Spinal cord (tissue), 10 donors: ENCODE results near the gene SLC29A3. TPM values are rescaled to one million over a fixed set of nuclear protein-coding genes. Genes with fewer than 3 reads are reported as not detected.

Source experiments
- DNase-seq, 6 donors: peaks; one replicate each; pipeline versions ENCODE4 v3.0.0 to v3.0.0-alpha.2; 2013 to 2015; ENCODE audit warnings: low spot score in 6 of 6, low read depth in 4 of 6
- H3K27ac ChIP-seq: one replicate; pipeline ENCODE4 v1.5.1; 2013; ENCODE audit warnings: low read depth, low read length, control low read depth
- H3K27me3 ChIP-seq: one replicate; pipeline ENCODE4 v1.6.1; 2013; ENCODE audit warnings: low read length; ENCODE audit not compliant: control insufficient read depth, insufficient read depth
- H3K36me3 ChIP-seq: one replicate; pipeline ENCODE4 v1.6.1; 2013; ENCODE audit warnings: low read length; ENCODE audit not compliant: control insufficient read depth, insufficient read depth
- H3K4me1 ChIP-seq: one replicate; pipeline ENCODE4 v1.6.1; 2013; ENCODE audit warnings: low read length; ENCODE audit not compliant: control insufficient read depth, insufficient read depth
- H3K4me3 ChIP-seq: one replicate; pipeline ENCODE4 v1.5.1; 2013; ENCODE audit warnings: low read depth, low read length, control low read depth
- H3K9me3 ChIP-seq: one replicate; pipeline ENCODE4 v1.6.1; 2013; ENCODE audit warnings: low read length; ENCODE audit not compliant: control insufficient read depth, insufficient read depth
- WGBS: methylation state at CpG from one replicate; pipeline ENCODE4 v1.1.5; 2013; ENCODE audit warnings: missing lambda C conversion rate; ENCODE audit not compliant: insufficient coverage; 5-methylcytosine and 5-hydroxymethylcytosine counted together
- polyA plus RNA-seq, 2 donors: library from polyadenylated mRNA; unstranded; fragments of 120-200 nt; gene quantifications; one replicate each; pipeline ENCODE4 v1.2.1, GENCODE V29; 2013; ENCODE audit not compliant: insufficient read length in 2 of 2
- total RNA-seq, 2 donors: library from RNA; depleted of rRNA in 1 of 2; stranded (reverse); fragments of 120-200 nt in 1 of 2; fragments of >200 nt in 1 of 2; gene quantifications; one replicate each; pipeline versions ENCODE4 v1.2.3 to v1.2.4, GENCODE V29; 2013 to 2014
- donor health status: healthy.

Gene SLC29A3
- total and polyA plus RNA-seq, 4 donors = 2.7 to 9.3 (median 6.1) TPM

DNA sequence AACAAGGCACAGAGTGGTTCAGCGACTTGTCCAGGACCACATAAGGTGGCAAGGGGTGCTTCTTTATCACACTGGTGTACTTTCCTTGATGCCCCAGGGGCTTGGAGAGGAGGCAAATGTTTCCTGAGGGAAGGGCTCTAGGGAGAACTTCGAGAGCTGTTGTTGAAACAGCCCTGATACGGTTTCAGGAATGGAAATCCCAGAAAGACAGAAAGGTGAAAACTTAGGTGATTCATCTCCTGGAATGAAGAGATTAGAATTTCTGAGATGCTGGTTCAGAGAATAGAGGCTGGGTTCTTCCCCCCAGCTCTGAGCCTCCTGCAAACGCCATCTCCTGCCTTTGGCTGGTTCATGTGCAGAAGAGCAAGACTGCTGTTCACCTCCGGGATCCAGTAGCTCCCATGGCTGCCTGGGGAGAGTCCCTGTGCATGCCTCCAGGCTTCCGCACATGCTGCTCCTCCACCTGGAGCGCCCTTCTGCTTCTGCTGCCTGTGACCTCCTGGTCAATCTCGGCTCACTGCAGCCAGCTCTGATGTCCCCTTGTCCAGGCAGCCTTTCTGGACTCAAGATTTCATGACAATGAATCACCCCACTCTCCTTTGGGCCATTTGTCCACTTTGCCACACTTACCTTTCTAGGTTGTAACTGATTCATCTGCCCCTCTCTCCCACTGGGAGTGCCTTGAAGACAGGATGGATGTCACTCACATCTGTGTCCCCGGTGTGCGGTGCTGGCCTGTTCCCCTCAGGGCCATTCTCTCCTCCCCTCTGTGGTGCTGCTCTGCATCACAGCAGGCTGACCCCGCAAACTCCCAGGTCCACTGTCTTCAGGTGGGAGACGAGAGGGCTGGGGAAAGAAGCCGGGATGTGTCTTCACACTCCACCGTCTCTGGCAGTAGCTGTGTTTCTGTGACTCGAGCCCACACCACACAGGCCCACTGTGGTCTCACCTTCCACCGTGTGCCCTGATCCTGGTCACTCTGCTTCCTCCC, 74.0 kb downstream of the SLC29A3 start:
- H3K27me3 ChIP-seq = peaks cover 8% of the 10 kb centered on the region
- no peak overlapping the region for H3K27ac ChIP-seq
- peaks cover 38% of the 10 kb centered on the region for H3K4me1 ChIP-seq
- no peaks in the 10 kb centered on the region for H3K9me3 ChIP-seq
- H3K4me3 ChIP-seq = no peak overlapping the region
- 95% methylated on average over 15 of the region's 16 CpGs for WGBS
- no peaks in the 10 kb centered on the region for H3K36me3 ChIP-seq
- no peak for DNase-seq

GRCh38 chr10:71393841-71394475, 74.9 kb downstream of the SLC29A3 start:
- H3K27ac ChIP-seq = no peak overlapping the region
- no peak overlapping the region for H3K4me3 ChIP-seq
- H3K4me1 ChIP-seq = peaks cover 46% of the 10 kb centered on the region
- WGBS = 93% methylated on average over 7 of the region's 8 CpGs
- H3K27me3 ChIP-seq = peaks cover 17% of the 10 kb centered on the region
- DNase-seq = no peak
- H3K9me3 ChIP-seq = no peaks in the 10 kb centered on the region
- H3K36me3 ChIP-seq = no peaks in the 10 kb centered on the region

DNA sequence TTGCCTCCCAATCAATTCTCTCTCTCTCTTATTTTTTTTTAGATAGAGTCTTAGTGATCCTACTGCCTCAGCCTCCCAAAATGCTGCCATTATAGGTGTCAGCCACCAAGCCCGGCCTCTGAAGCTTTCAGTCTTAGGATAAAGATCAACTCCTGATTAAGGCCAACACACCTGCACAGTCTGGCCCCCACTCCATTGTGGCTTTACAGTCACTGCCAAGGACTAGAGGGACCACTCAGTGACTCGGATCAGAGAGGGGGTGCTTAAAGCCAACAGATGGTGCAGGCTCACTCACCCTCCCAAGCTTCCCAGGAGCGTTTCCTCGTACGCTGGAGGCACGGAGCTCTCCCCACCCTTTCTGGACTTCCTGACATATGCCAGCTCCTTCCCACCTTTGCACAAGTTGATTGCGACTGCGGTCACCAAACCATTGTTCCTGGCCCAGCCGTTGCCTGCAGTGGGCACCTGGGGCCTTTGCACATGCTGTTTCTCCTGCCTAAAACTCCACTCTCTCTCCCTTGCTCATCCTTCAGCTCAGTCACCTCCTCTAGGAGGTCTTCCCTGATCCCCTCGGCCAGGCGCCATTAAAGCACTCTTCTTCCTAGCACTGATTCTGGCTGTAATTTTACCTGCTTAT, 76.0 kb downstream of the SLC29A3 start:
- Histone ChIP-seq H3K36me3 (no peaks in the 10 kb centered on the region), H3K27ac (no peak overlapping the region), H3K9me3 (no peaks in the 10 kb centered on the region), H3K4me3 (no peak overlapping the region), H3K4me1 (peaks cover 42% of the 10 kb centered on the region), H3K27me3 (peaks cover 21% of the 10 kb centered on the region)
- DNase-seq = no peak
- WGBS = 92% methylated on average over 9 of the region's 11 CpGs

DNA sequence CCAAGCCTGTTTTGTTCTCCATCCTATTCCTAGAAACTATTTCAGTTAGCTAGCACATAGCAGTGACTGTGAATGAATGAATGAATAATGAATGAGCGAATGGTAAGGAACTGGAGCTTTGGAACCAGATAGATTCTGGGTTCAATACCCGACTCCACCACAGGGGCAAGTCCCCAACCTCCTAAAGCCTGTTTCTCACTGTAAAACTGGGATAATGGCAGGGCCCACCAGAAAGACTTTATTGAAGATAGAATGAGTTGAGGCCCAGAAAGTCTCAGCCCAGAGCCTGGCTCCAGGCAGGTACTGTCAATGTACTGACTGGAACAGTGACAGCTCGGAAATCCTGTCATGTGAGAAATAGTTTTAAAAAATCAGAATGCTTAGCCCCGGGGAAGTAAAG, 76.6 kb downstream of the SLC29A3 start:
- no peak overlapping the region for H3K27ac ChIP-seq
- WGBS = no CpG with 5 or more reads among the region's 4 CpGs

DNA sequence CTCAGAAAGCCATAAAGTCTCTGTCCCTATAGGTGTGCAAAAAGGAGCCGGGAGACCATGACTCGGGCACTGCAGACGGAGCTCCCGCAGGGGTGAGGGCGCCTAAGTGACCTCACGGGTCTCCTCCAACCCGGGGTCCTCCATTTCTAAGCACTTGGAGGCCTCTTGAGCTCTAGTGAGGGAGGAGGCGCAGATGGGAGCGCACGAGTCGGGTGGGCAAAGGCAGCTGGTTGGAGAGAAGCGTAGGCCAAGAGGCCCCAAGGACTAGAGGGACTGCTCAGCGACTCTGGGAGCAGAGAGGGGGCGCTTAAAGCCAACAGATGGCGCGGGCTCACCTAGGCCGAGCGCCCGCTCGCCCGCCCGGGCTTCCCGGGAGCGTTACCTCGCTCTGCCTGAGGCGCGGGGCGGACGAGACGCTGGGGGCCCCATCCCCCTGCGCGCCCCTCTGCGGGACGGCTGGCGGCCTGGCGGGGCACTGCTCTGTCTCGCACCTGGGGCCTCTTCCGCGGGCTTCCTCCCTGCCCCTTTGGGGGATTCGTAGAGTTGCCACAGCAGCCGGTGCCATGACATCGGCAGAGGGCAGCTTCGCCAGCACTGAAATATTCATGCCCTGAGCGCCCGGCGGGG, 77.1 kb downstream of the SLC29A3 start:
- no peaks in the 10 kb centered on the region for H3K36me3 ChIP-seq
- H3K4me1 ChIP-seq = peaks cover 30% of the 10 kb centered on the region
- WGBS = 12% methylated on average over 43 of the region's 46 CpGs
- H3K4me3 ChIP-seq = peak overlapping the region; percentile 26
- H3K9me3 ChIP-seq = no peaks in the 10 kb centered on the region
- H3K27ac ChIP-seq = no peak overlapping the region
- DNase-seq = peak in 5 of 6 donors; percentile 62 to 94 (median 71)
- H3K27me3 ChIP-seq = peaks cover 22% of the 10 kb centered on the region

More for the DNA sequence above, 76.6 kb downstream of the SLC29A3 start:
- peaks cover 36% of the 10 kb centered on the region for H3K4me1 ChIP-seq
- no peak for DNase-seq
- no peak overlapping the region for H3K4me3 ChIP-seq
- peaks cover 22% of the 10 kb centered on the region for H3K27me3 ChIP-seq
- no peaks in the 10 kb centered on the region for H3K36me3 ChIP-seq
- no peaks in the 10 kb centered on the region for H3K9me3 ChIP-seq

GRCh38 chr10:71396711-71397295, 77.7 kb downstream of the SLC29A3 start, which contains the start of gene CDH23:
Gene CDH23 (plus strand): TSS chr10:71396920. CDS start chr10:71439832, 42,912 bp downstream.
- no peak within 1 kb of the TSS for H3K27ac ChIP-seq
- DNase-seq = peak in 2 of 6 donors; percentile 70
- H3K4me3 ChIP-seq = peak within 1 kb of the TSS; percentile 34
- peaks cover 25% of the 10 kb centered on the region for H3K4me1 ChIP-seq
- under 1% methylated on average over 73 of the region's 91 CpGs for WGBS
- no peaks in the 10 kb centered on the region for H3K9me3 ChIP-seq
- peaks cover 22% of the 10 kb centered on the region for H3K27me3 ChIP-seq
- no peaks in the 10 kb centered on the region for H3K36me3 ChIP-seq

- DNase-seq = peak in 2 of 6 donors; percentile 51 to 53
- peaks cover 22% of the 10 kb centered on the region for H3K27me3 ChIP-seq
- H3K4me1 ChIP-seq = peaks cover 25% of the 10 kb centered on the region
- H3K27ac ChIP-seq = no peak overlapping the region
- H3K9me3 ChIP-seq = no peaks in the 10 kb centered on the region
- peak overlapping the region; percentile 34 for H3K4me3 ChIP-seq
- H3K36me3 ChIP-seq = no peaks in the 10 kb centered on the region
- WGBS = under 1% methylated on average over 74 of the region's 82 CpGs
Measured at GRCh38 chr10:71397296-71398212, 78.5 kb downstream of the SLC29A3 start.

DNA sequence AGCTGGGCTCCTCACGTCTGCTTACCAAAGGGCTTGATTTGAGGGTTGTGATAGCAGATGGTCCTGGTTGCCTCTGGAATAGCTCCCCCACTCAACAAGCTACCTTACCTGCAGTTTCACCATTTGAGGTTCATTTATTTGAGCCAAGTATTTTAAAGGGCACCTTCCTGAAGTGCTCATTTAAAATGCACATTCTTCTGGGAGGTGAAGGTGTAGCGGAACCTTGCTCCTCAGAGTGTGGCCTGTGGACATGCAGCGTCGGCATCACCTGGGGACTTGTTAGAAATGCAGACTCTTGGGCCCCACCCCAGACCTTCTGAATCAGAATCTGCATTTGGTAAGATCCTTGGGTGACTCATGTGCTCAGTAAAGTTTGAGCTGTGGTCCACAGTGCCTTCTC, 79.9 kb downstream of the SLC29A3 start:
- DNase-seq = no peak
- Histone ChIP-seq H3K9me3 (no peaks in the 10 kb centered on the region), H3K27me3 (peaks cover 22% of the 10 kb centered on the region), H3K4me1 (peaks cover 25% of the 10 kb centered on the region), H3K4me3 (no peak overlapping the region), H3K27ac (no peak overlapping the region), H3K36me3 (no peaks in the 10 kb centered on the region)
- 93% methylated on average over 3 of the region's 4 CpGs for WGBS
